A549 (cell line): ENCODE results near the gene POT1. TPM values are rescaled to one million over a fixed set of nuclear protein-coding genes. Genes with fewer than 3 reads are reported as not detected.

Source experiments
- ATAC-seq, 2 experiments: fragments of 200-7000 bp in 1 of 2; fragments of >200 bp in 1 of 2; cut with Nextera tagmentation in 1 of 2; cut with Tn5 transposase in 1 of 2; 3 replicates each; pipeline versions ENCODE4 v1.8.0 to v1.9.1; 2018 to 2020; ENCODE audit warnings: mild to moderate bottlenecking in 1 of 2, moderate library complexity in 1 of 2
- CTCF ChIA-PET: fragments of 300-600 bp; sonication (Branson Sonifier 250); formaldehyde crosslinking; extraction: SDS; loops from one replicate; lab custom pipeline; 2021; ENCODE audit warnings: antibody characterized with exemption, inconsistent platforms; lab: Yijun Ruan, JAX
- POLR2A ChIA-PET: fragments of 350-600 bp; formaldehyde crosslinking; extraction: SDS; loops from one replicate; lab custom pipeline; 2021; ENCODE audit warnings: antibody characterized with exemption, inconsistent platforms; lab: Yijun Ruan, JAX
- DNase-seq, 2 experiments: peaks; one replicate each; pipeline versions ENCODE4 v3.0.0 to v3.0.0-alpha.2; 2011 to 2016; ENCODE audit warnings: low read depth in 1 of 2, low spot score in 1 of 2
- FAIRE-seq: peaks from 2 replicates; lab custom pipeline; 2011; peaks lifted over from hg19 to GRCh38; lab: Jason Lieb, UNC
- H3K27ac ChIP-seq, 2 experiments: fragments of >200 bp; sonication (Bioruptor Twin); formaldehyde crosslinking; 3 replicates each; pipeline ENCODE4 v1.5.1; 2016 to 2017
- H3K4me1 ChIP-seq: fragments of >200 bp; sonication (Bioruptor Twin); formaldehyde crosslinking; 3 replicates; pipeline ENCODE4 v1.6.1; 2016
- H3K4me2 ChIP-seq: fragments of >200 bp; sonication (Bioruptor Twin); formaldehyde crosslinking; 3 replicates; pipeline ENCODE4 v1.6.1; 2016
- H3K4me3 ChIP-seq: fragments of >200 bp; sonication (Bioruptor Twin); formaldehyde crosslinking; 3 replicates; pipeline ENCODE4 v1.5.1; 2016
- H3K9me3 ChIP-seq: fragments of >200 bp; sonication (Bioruptor Twin); formaldehyde crosslinking; 3 replicates; pipeline ENCODE4 v1.6.1; 2016
- BCL3 ChIP-seq: fragments of >200 bp; sonication (Bioruptor Twin); formaldehyde crosslinking; IDR thresholded peaks from 3 replicates; pipeline ENCODE4 v1.6.1; 2016
- CBX8 ChIP-seq: fragments of 200-600 bp; sonication (generic); IDR thresholded peaks from 2 replicates; pipeline ENCODE4 v1.6.1; 2016
- CTCF ChIP-seq: fragments of >200 bp; sonication (Bioruptor Twin); formaldehyde crosslinking; IDR thresholded peaks from 3 replicates; pipeline ENCODE4 v1.5.1; 2016
- EHF ChIP-seq: fragments of 250-450 bp; sonication (Bioruptor Pico); IDR thresholded peaks from 2 replicates; pipeline ENCODE4 v1.5.0; 2020; ENCODE audit warnings: mild to moderate bottlenecking
- ELK1 ChIP-seq: fragments of 150-350 bp; IDR thresholded peaks from 2 replicates; pipeline ENCODE4 v1.6.1; 2014; ENCODE audit warnings: low read depth, mild to moderate bottlenecking, low read length
- ESRRA ChIP-seq: fragments of 150-350 bp; IDR thresholded peaks from 2 replicates; pipeline ENCODE4 v1.6.1; 2014; ENCODE audit warnings: mild to moderate bottlenecking, low read length, borderline replicate concordance
- FOXS1 ChIP-seq: fragments of 250-450 bp; sonication (Bioruptor Pico); IDR thresholded peaks from 2 replicates; pipeline ENCODE4 v1.5.0; 2020; ENCODE audit warnings: mild to moderate bottlenecking, moderate library complexity
- GATA3 ChIP-seq: IDR thresholded peaks from 2 replicates; pipeline ENCODE4 v1.6.1; 2012; ENCODE audit warnings: borderline replicate concordance
- HDAC2 ChIP-seq: fragments of 200-600 bp; sonication (generic); IDR thresholded peaks from 2 replicates; pipeline ENCODE4 v1.6.1; 2016
- HES2 ChIP-seq: fragments of >200 bp; sonication (Bioruptor Twin); formaldehyde crosslinking; IDR thresholded peaks from 2 replicates; pipeline ENCODE4 v1.6.1; 2016
- HOXB5 ChIP-seq: fragments of 250-450 bp; sonication (Bioruptor Pico); IDR thresholded peaks from 2 replicates; pipeline ENCODE4 v1.5.0; 2020; ENCODE audit warnings: mild to moderate bottlenecking, moderate library complexity
- JUN ChIP-seq, 2 experiments: fragments of >200 bp; sonication (Bioruptor Twin); formaldehyde crosslinking; IDR thresholded peaks; 2 replicates in 1 of 2; 3 replicates in 1 of 2; pipeline ENCODE4 v1.6.1; 2016 to 2017
- KDM1A ChIP-seq: fragments of 200-600 bp; sonication (generic); IDR thresholded peaks from 2 replicates; pipeline ENCODE4 v1.6.1; 2016; ENCODE audit warnings: low read depth, mild to moderate bottlenecking
- MAX ChIP-seq: IDR thresholded peaks from 2 replicates; pipeline ENCODE4 v1.6.1; 2012
- MAZ ChIP-seq: fragments of 150-350 bp; IDR thresholded peaks from 2 replicates; pipeline ENCODE4 v1.6.1; 2014; ENCODE audit warnings: antibody characterized with exemption, low read depth, low read length, borderline replicate concordance
- NFE2L2 ChIP-seq: fragments of 150-350 bp; conservative IDR thresholded peaks from 2 replicates; pipeline ENCODE4 v1.6.1; 2014; ENCODE audit warnings: low read length
- NPAS2 ChIP-seq: fragments of 250-450 bp; sonication (Bioruptor Pico); IDR thresholded peaks from 2 replicates; pipeline ENCODE4 v1.8.0; 2022; ENCODE audit warnings: mild to moderate bottlenecking, moderate library complexity, borderline replicate concordance
- POLR2A ChIP-seq: IDR thresholded peaks from 2 replicates; pipeline ENCODE4 v1.6.1; 2012; ENCODE audit warnings: mild to moderate bottlenecking, low read length
- RAD21 ChIP-seq, 2 experiments: fragments of >200 bp in 1 of 2; sonication (Bioruptor Twin) in 1 of 2; formaldehyde crosslinking in 1 of 2; IDR thresholded peaks in 1 of 2; conservative IDR thresholded peaks in 1 of 2; 2 replicates in 1 of 2; 3 replicates in 1 of 2; pipeline ENCODE4 v1.6.1; 2012 to 2018; ENCODE audit warnings: inconsistent platforms in 1 of 2
- RARB ChIP-seq: fragments of 250-450 bp; sonication (Bioruptor Pico); IDR thresholded peaks from 2 replicates; pipeline ENCODE4 v1.8.0; 2021; ENCODE audit warnings: mild to moderate bottlenecking, moderate library complexity
- RCOR1 ChIP-seq: fragments of 150-350 bp; IDR thresholded peaks from 2 replicates; pipeline ENCODE4 v1.6.1; 2014; ENCODE audit warnings: antibody characterized with exemption, low read length, low read depth
- RFX5 ChIP-seq: fragments of 450-650 bp; IDR thresholded peaks from 2 replicates; pipeline ENCODE4 v1.7.1; 2014; ENCODE audit warnings: antibody characterized with exemption, mild to moderate bottlenecking, moderate library complexity
- RNF2 ChIP-seq: fragments of 200-600 bp; sonication (generic); IDR thresholded peaks from 2 replicates; pipeline ENCODE4 v1.6.1; 2016; ENCODE audit warnings: low read depth, mild to moderate bottlenecking, antibody characterized with exemption, moderate library complexity, borderline replicate concordance
- TFCP2L1 ChIP-seq: fragments of 250-450 bp; sonication (Bioruptor Pico); IDR thresholded peaks from 2 replicates; pipeline ENCODE4 v1.5.0; 2021; ENCODE audit warnings: mild to moderate bottlenecking
- ZC3H11A ChIP-seq: fragments of 450-650 bp; IDR thresholded peaks from 2 replicates; pipeline ENCODE4 v1.6.1; 2014; ENCODE audit warnings: antibody characterized with exemption, mild to moderate bottlenecking
- ZFP36 ChIP-seq: fragments of 450-650 bp; IDR thresholded peaks from 2 replicates; pipeline ENCODE4 v1.6.1; 2014; ENCODE audit warnings: borderline replicate concordance; ENCODE audit not compliant: partially characterized antibody
- ZNF302 ChIP-seq: fragments of 250-450 bp; sonication (Bioruptor Pico); IDR thresholded peaks from 2 replicates; pipeline ENCODE4 v1.9.0; 2021; ENCODE audit warnings: inconsistent platforms, mild to moderate bottlenecking, moderate library complexity
- ZSCAN20 ChIP-seq: fragments of 250-450 bp; sonication (Bioruptor Pico); IDR thresholded peaks from 2 replicates; pipeline ENCODE4 v1.8.0; 2022; ENCODE audit warnings: mild to moderate bottlenecking, moderate library complexity
- whole genome bisulfite sequencing: methylation state at CpG from one replicate; pipeline ENCODE4 v1.1.6; 2017; ENCODE audit errors: missing lambda C conversion rate; 5-methylcytosine and 5-hydroxymethylcytosine counted together
- polyA plus RNA-seq, 4 experiments: library from polyadenylated mRNA; depleted of rRNA in 3 of 4; stranded (reverse); fragments of >200 nt; fragmentation: RNase III in 1 of 4; extraction: RNeasy Plus Mini Kit Qiagen cat#74134 plus additional on column Dnase treatment in 1 of 4; gene quantifications; 2 replicates in 3 of 4; 3 replicates in 1 of 4; pipeline ENCODE4 v1.2.3, GENCODE V29; 2011 to 2017

Gene POT1
- polyA plus RNA-seq, 2 of the 4 experiments (the other 2 are of a cell fraction), result 21.6 to 56.2 TPM

- H3K4me1 ChIP-seq, result no peaks in the 10 kb centered on the region
- ChIA-PET POLR2A (no interaction called here), CTCF (interaction anchor here (0.9 kb wide), 1 partner anchor 447 kb away, joined by 3 read pairs; no protein-coding TSS in a partner anchor)
- ATAC-seq, result no peak
- FAIRE-seq, result no peak
- WGBS, result 58% methylated on average over 4 of the region's 4 CpGs
- no peak for DNase-seq
- H3K4me2 ChIP-seq, result no peak overlapping the region
- H3K27ac ChIP-seq, result no peak overlapping the region
- TF ChIP-seq GATA3, result no peak
- no peak for TF ChIP-seq ZC3H11A
- no peak for TF ChIP-seq RNF2
- no peak for TF ChIP-seq NFE2L2
- TF ChIP-seq ZNF302 (CRISPR knock-in tag), result no peak
- no peak for TF ChIP-seq RCOR1
- no peak for TF ChIP-seq ESRRA
- no peak for TF ChIP-seq EHF (CRISPR knock-in tag)
- TF ChIP-seq HOXB5 (CRISPR knock-in tag), result no peak
- no peak for TF ChIP-seq FOXS1 (CRISPR knock-in tag)
- TF ChIP-seq RARB (CRISPR knock-in tag), result no peak
- TF ChIP-seq RFX5, result no peak
- TF ChIP-seq JUN (IDR thresholded peaks at IDR 0.05), result no peak
- TF ChIP-seq MAZ, result no peak
- TF ChIP-seq MAX, result no peak
- TF ChIP-seq KDM1A, result no peak
- TF ChIP-seq ZSCAN20 (CRISPR knock-in tag), result no peak
- no peak for TF ChIP-seq BCL3
- no peak for TF ChIP-seq ELK1
- H3K9me3 ChIP-seq, result no peaks in the 10 kb centered on the region
- no peak overlapping the region for H3K4me3 ChIP-seq
Observed at GRCh38 chr7:124791426-124791825, 138.2 kb downstream of the POT1 start.

- WGBS, result 51% methylated on average over 6 of the region's 6 CpGs
- CTCF ChIA-PET, result interaction anchor here (0.6 kb wide), 1 partner anchor 877 kb away, joined by 3 read pairs; no protein-coding TSS in a partner anchor
Observed at GRCh38 chr7:124790645-124791044, 139.0 kb downstream of the POT1 start.

More at GRCh38 chr7:124790645-124791044, 139.0 kb downstream of the POT1 start:
- no peak for FAIRE-seq
- POLR2A ChIA-PET, result no interaction called here
- no peak for ATAC-seq
- Histone ChIP-seq H3K4me2 (no peak overlapping the region), H3K4me3 (no peak overlapping the region), H3K27ac (no peak overlapping the region), H3K9me3 (no peaks in the 10 kb centered on the region), H3K4me1 (no peaks in the 10 kb centered on the region)
- no peak for DNase-seq
- TF ChIP-seq HES2 (no peak), TFCP2L1 (CRISPR knock-in tag) (no peak), NPAS2 (CRISPR knock-in tag) (no peak), CBX8 (no peak), GATA3 (no peak), POLR2A (no peak), MAX (no peak), BCL3 (no peak), HDAC2 (no peak), CTCF (no peak), ZFP36 (no peak), RAD21 (conservative IDR thresholded peaks at IDR 0.05 in 1 of 2, IDR thresholded peaks at IDR 0.05 in 1 of 2) (no peak), RNF2 (no peak)
- TF ChIP-seq, all 56 proteins: peak for 0
